Skeletal muscle satellite cell (primary cell): ENCODE results near the gene PCP4.

ENCODE experiments used
- H3K27me3 ChIP-seq: 2 replicates; pipeline ENCODE4 v1.7.0; 2013; ENCODE audit warnings: low read length; ENCODE audit not compliant: control insufficient read depth, insufficient read depth
- H3K36me3 ChIP-seq: 2 replicates; pipeline ENCODE4 v1.7.0; 2013; ENCODE audit warnings: mild to moderate bottlenecking, control low read depth, low read length; ENCODE audit not compliant: insufficient read depth
- H3K4me1 ChIP-seq: 2 replicates; pipeline ENCODE4 v1.7.0; 2013; ENCODE audit warnings: low read length; ENCODE audit not compliant: control insufficient read depth, insufficient read depth
- H3K4me2 ChIP-seq: 2 replicates; pipeline ENCODE4 v1.7.0; 2013; ENCODE audit warnings: mild to moderate bottlenecking, low read length
- H3K4me3 ChIP-seq: 2 replicates; pipeline ENCODE4 v1.7.0; 2013; ENCODE audit warnings: low read length
- H3K9ac ChIP-seq: 2 replicates; pipeline ENCODE4 v1.7.0; 2013; ENCODE audit warnings: mild to moderate bottlenecking, low read depth, low read length, moderate library complexity
- H3K9me3 ChIP-seq: replicated peaks from 2 replicates; pipeline ENCODE4 v1.7.0; 2013; ENCODE audit warnings: mild to moderate bottlenecking, control low read depth, low read length

PCP4 gene

GRCh38 chr21:39958731-39959130 lies 91.5 kb downstream of the PCP4 start:
- H3K9me3 ChIP-seq: peaks cover 15% of the 10 kb centered on the region
- no peaks in the 10 kb centered on the region for H3K27me3 ChIP-seq
- H3K9ac ChIP-seq: no peak overlapping the region
- H3K4me3 ChIP-seq: no peak overlapping the region
- H3K4me1 ChIP-seq: no peaks in the 10 kb centered on the region
- no peak overlapping the region for H3K4me2 ChIP-seq
- H3K36me3 ChIP-seq: no peaks in the 10 kb centered on the region

GRCh38 chr21:39961251-39961650 lies 94.0 kb downstream of the PCP4 start:
- no peaks in the 10 kb centered on the region for H3K27me3 ChIP-seq
- H3K4me2 ChIP-seq: no peak overlapping the region
- H3K4me1 ChIP-seq: no peaks in the 10 kb centered on the region
- H3K9ac ChIP-seq: no peak overlapping the region
- peaks cover 18% of the 10 kb centered on the region for H3K9me3 ChIP-seq
- no peak overlapping the region for H3K4me3 ChIP-seq
- no peaks in the 10 kb centered on the region for H3K36me3 ChIP-seq

GRCh38 chr21:39965026-39965425 lies 97.8 kb downstream of the PCP4 start:
- Histone ChIP-seq H3K4me3 (no peak overlapping the region), H3K9ac (no peak overlapping the region), H3K4me1 (no peaks in the 10 kb centered on the region), H3K4me2 (no peak overlapping the region), H3K9me3 (peaks cover 17% of the 10 kb centered on the region), H3K27me3 (no peaks in the 10 kb centered on the region), H3K36me3 (no peaks in the 10 kb centered on the region)

GRCh38 chr21:39966786-39967185 lies 99.5 kb downstream of the PCP4 start:
- H3K36me3 ChIP-seq: no peaks in the 10 kb centered on the region
- H3K4me1 ChIP-seq: no peaks in the 10 kb centered on the region
- H3K4me2 ChIP-seq: no peak overlapping the region
- H3K9me3 ChIP-seq: peaks cover 11% of the 10 kb centered on the region
- no peaks in the 10 kb centered on the region for H3K27me3 ChIP-seq
- H3K4me3 ChIP-seq: no peak overlapping the region
- no peak overlapping the region for H3K9ac ChIP-seq

- Histone ChIP-seq H3K4me2 (no peak overlapping the region), H3K4me1 (no peaks in the 10 kb centered on the region), H3K36me3 (no peaks in the 10 kb centered on the region), H3K9me3 (peaks cover 10% of the 10 kb centered on the region), H3K4me3 (no peak overlapping the region), H3K27me3 (no peaks in the 10 kb centered on the region), H3K9ac (no peak overlapping the region)
Observed at GRCh38 chr21:39968010-39968409, 100.8 kb downstream of the PCP4 start.

GRCh38 chr21:39969691-39970364 lies 102.6 kb downstream of the PCP4 start:
- no peaks in the 10 kb centered on the region for H3K4me1 ChIP-seq
- no peaks in the 10 kb centered on the region for H3K9me3 ChIP-seq
- no peak overlapping the region for H3K4me3 ChIP-seq
- H3K27me3 ChIP-seq: no peaks in the 10 kb centered on the region
- H3K4me2 ChIP-seq: no peak overlapping the region
- H3K9ac ChIP-seq: no peak overlapping the region
- H3K36me3 ChIP-seq: no peaks in the 10 kb centered on the region

GRCh38 chr21:39971956-39972355 lies 104.7 kb downstream of the PCP4 start:
- no peak overlapping the region for H3K4me3 ChIP-seq
- no peaks in the 10 kb centered on the region for H3K36me3 ChIP-seq
- H3K9ac ChIP-seq: no peak overlapping the region
- H3K4me2 ChIP-seq: no peak overlapping the region
- H3K27me3 ChIP-seq: no peaks in the 10 kb centered on the region
- H3K9me3 ChIP-seq: peaks cover 12% of the 10 kb centered on the region
- H3K4me1 ChIP-seq: no peaks in the 10 kb centered on the region

- Histone ChIP-seq H3K9ac (no peak overlapping the region), H3K36me3 (no peaks in the 10 kb centered on the region), H3K9me3 (peaks cover 12% of the 10 kb centered on the region), H3K4me1 (no peaks in the 10 kb centered on the region), H3K4me3 (no peak overlapping the region), H3K4me2 (no peak overlapping the region), H3K27me3 (no peaks in the 10 kb centered on the region)
Observed at GRCh38 chr21:39972471-39972870, 105.2 kb downstream of the PCP4 start.

- H3K9me3 ChIP-seq: peaks cover 12% of the 10 kb centered on the region
- H3K9ac ChIP-seq: no peak overlapping the region
- H3K4me3 ChIP-seq: no peak overlapping the region
- H3K4me1 ChIP-seq: no peaks in the 10 kb centered on the region
- no peaks in the 10 kb centered on the region for H3K36me3 ChIP-seq
- no peak overlapping the region for H3K4me2 ChIP-seq
- no peaks in the 10 kb centered on the region for H3K27me3 ChIP-seq
Observed at GRCh38 chr21:39972976-39973770, 105.9 kb downstream of the PCP4 start.

- H3K4me1 ChIP-seq: no peaks in the 10 kb centered on the region
- no peak overlapping the region for H3K9ac ChIP-seq
- peaks cover 18% of the 10 kb centered on the region for H3K9me3 ChIP-seq
- H3K4me2 ChIP-seq: no peak overlapping the region
- H3K36me3 ChIP-seq: no peaks in the 10 kb centered on the region
- no peaks in the 10 kb centered on the region for H3K27me3 ChIP-seq
- no peak overlapping the region for H3K4me3 ChIP-seq
Observed at GRCh38 chr21:39976800-39977199, 109.6 kb downstream of the PCP4 start.
